Hepatocyte (in vitro differentiated cells): ENCODE results near the gene MCF2L. TPM values are rescaled to one million over a fixed set of nuclear protein-coding genes. Genes with fewer than 3 reads are reported as not detected.

Source experiments
- DNase-seq: peaks from one replicate; pipeline ENCODE4 v3.0.0-alpha.2; 2016; ENCODE audit warnings: low spot score
- H2AFZ ChIP-seq: fragments of 200-600 bp; sonication (generic); 2 replicates; pipeline ENCODE4 v1.6.0; 2016; ENCODE audit warnings: antibody characterized with exemption, mild to moderate bottlenecking
- H3K27ac ChIP-seq: fragments of 200-600 bp; sonication (generic); 2 replicates; pipeline ENCODE4 v1.5.1; 2016; ENCODE audit warnings: mild to moderate bottlenecking
- H3K27me3 ChIP-seq: fragments of 200-600 bp; sonication (generic); 2 replicates; pipeline ENCODE4 v1.6.1; 2016
- H3K36me3 ChIP-seq: fragments of 200-600 bp; sonication (generic); replicated peaks from 2 replicates; pipeline ENCODE4 v1.5.1; 2016; ENCODE audit warnings: low read depth; ENCODE audit not compliant: insufficient read depth
- H3K4me1 ChIP-seq: fragments of 200-600 bp; sonication (generic); 2 replicates; pipeline ENCODE4 v1.5.1; 2016; ENCODE audit warnings: mild to moderate bottlenecking, moderate library complexity; ENCODE audit not compliant: insufficient read depth
- H3K4me2 ChIP-seq: fragments of 200-600 bp; sonication (generic); 2 replicates; pipeline ENCODE4 v1.6.0; 2016
- H3K4me3 ChIP-seq: fragments of 200-600 bp; sonication (generic); 2 replicates; pipeline ENCODE4 v1.5.1; 2016; ENCODE audit warnings: mild to moderate bottlenecking
- H3K79me2 ChIP-seq: fragments of 200-600 bp; sonication (generic); 2 replicates; pipeline ENCODE4 v1.6.0; 2017; ENCODE audit warnings: mild to moderate bottlenecking
- H3K9me2 ChIP-seq: fragments of 200-600 bp; sonication (generic); replicated peaks from 2 replicates; pipeline ENCODE4 v1.6.0; 2017; ENCODE audit warnings: mild to moderate bottlenecking; ENCODE audit not compliant: insufficient read depth
- H3K9me3 ChIP-seq: fragments of 200-600 bp; sonication (generic); 2 replicates; pipeline ENCODE4 v1.5.1; 2016; ENCODE audit warnings: low read depth, mild to moderate bottlenecking
- H4K20me1 ChIP-seq: fragments of 200-600 bp; sonication (generic); 2 replicates; pipeline ENCODE4 v1.6.0; 2016; ENCODE audit warnings: mild to moderate bottlenecking; ENCODE audit not compliant: insufficient read depth, poor library complexity, severe bottlenecking
- CTCF ChIP-seq: fragments of 200-600 bp; sonication (generic); IDR thresholded peaks from 2 replicates; pipeline ENCODE4 v1.5.1; 2016; ENCODE audit warnings: antibody characterized with exemption, mild to moderate bottlenecking; ENCODE audit not compliant: poor library complexity
- EZH2 ChIP-seq: fragments of 200-600 bp; sonication (generic); IDR thresholded peaks from 2 replicates; pipeline ENCODE4 v1.6.1; 2016; ENCODE audit warnings: antibody characterized with exemption, mild to moderate bottlenecking, borderline replicate concordance
- EZH2phosphoT487 ChIP-seq: fragments of 200-600 bp; sonication (generic); IDR thresholded peaks from one replicate; pipeline ENCODE4 v1.6.1; 2018; ENCODE audit warnings: antibody characterized with exemption, mild to moderate bottlenecking, low read depth, moderate library complexity; ENCODE audit not compliant: unreplicated experiment, severe bottlenecking
- WGBS: methylation state at CpG from one replicate; pipeline ENCODE4 v1.1.6; 2016; ENCODE audit warnings: low lambda C conversion rate; ENCODE audit errors: missing lambda C conversion rate; 5-methylcytosine and 5-hydroxymethylcytosine counted together
- polyA plus RNA-seq: library from polyadenylated mRNA; unstranded; fragments of >200 nt; fragmentation: Nextera tagmentation; extraction: Ambion mirVana; gene quantifications from 2 replicates; pipeline ENCODE4 v1.2.1, GENCODE V29; 2016
- total RNA-seq: library from RNA; depleted of rRNA; stranded (reverse); fragments of >200 nt; gene quantifications from 2 replicates; pipeline ENCODE4 v1.2.3, GENCODE V29; 2014

Gene MCF2L
- total and polyA plus RNA-seq, 2 experiments from 2014 or later: 11.1 to 22.4 TPM

DNA sequence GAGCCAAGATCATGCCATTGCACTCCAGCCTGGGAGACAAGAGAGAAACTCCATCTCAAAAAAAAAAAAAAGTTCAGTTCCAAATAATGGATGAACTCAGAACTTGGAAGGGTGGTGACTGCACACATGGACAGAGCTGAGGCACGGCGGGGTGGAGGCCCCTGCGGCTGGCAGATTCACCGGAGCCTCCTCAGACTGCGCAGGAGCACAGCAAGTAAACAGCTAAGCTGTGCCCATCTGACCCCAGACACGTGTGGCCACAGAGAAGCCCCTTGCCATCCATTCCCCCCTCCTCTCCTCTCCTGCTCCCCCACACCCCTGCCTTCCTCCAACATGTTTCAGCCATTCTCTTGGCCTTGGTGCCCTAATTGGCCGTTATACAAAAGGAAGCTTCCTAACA is 173.9 kb downstream of the MCF2L start:
- no peaks in the 10 kb centered on the region for H3K27me3 ChIP-seq
- H3K4me2 ChIP-seq: no peak overlapping the region
- H4K20me1 ChIP-seq: no peaks in the 10 kb centered on the region
- no peaks in the 10 kb centered on the region for H3K79me2 ChIP-seq
- TF ChIP-seq EZH2: no peak
- no peak for TF ChIP-seq EZH2phosphoT487
- H3K36me3 ChIP-seq: no peaks in the 10 kb centered on the region
- no peak overlapping the region for H3K27ac ChIP-seq
- no peaks in the 10 kb centered on the region for H3K4me1 ChIP-seq
- H3K4me3 ChIP-seq: no peak overlapping the region
- H2AFZ ChIP-seq: no peak overlapping the region
- H3K9me3 ChIP-seq: no peaks in the 10 kb centered on the region
- WGBS: 93% methylated on average over 7 of the region's 7 CpGs
- DNase-seq: no peak
- no peaks in the 10 kb centered on the region for H3K9me2 ChIP-seq

- no peaks in the 10 kb centered on the region for H3K9me2 ChIP-seq
- H3K9me3 ChIP-seq: no peaks in the 10 kb centered on the region
- no peak overlapping the region for H3K4me2 ChIP-seq
- no peaks in the 10 kb centered on the region for H3K27me3 ChIP-seq
- no peak overlapping the region for H2AFZ ChIP-seq
- no peaks in the 10 kb centered on the region for H3K4me1 ChIP-seq
- 94% methylated on average over 39 of the region's 39 CpGs for whole genome bisulfite sequencing
- H3K27ac ChIP-seq: no peak overlapping the region
- no peak for DNase-seq
- no peaks in the 10 kb centered on the region for H3K36me3 ChIP-seq
- H3K79me2 ChIP-seq: no peaks in the 10 kb centered on the region
- TF ChIP-seq EZH2 (no peak), CTCF (no peak), EZH2phosphoT487 (no peak)
- H3K4me3 ChIP-seq: no peak overlapping the region
- H4K20me1 ChIP-seq: no peaks in the 10 kb centered on the region
Measured at GRCh38 chr13:113143466-113144254, 174.6 kb downstream of the MCF2L start.

GRCh38 chr13:113144255-113144629 is 175.2 kb downstream of the MCF2L start:
- H3K36me3 ChIP-seq: no peaks in the 10 kb centered on the region
- H3K4me2 ChIP-seq: no peak overlapping the region
- no peaks in the 10 kb centered on the region for H3K27me3 ChIP-seq
- H3K27ac ChIP-seq: no peak overlapping the region
- no peak for DNase-seq
- no peak overlapping the region for H3K4me3 ChIP-seq
- H3K9me2 ChIP-seq: no peaks in the 10 kb centered on the region
- TF ChIP-seq CTCF (no peak), EZH2phosphoT487 (no peak), EZH2 (no peak)
- 90% methylated on average over 12 of the region's 12 CpGs for WGBS
- H3K4me1 ChIP-seq: no peaks in the 10 kb centered on the region
- H3K79me2 ChIP-seq: no peaks in the 10 kb centered on the region
- H3K9me3 ChIP-seq: no peaks in the 10 kb centered on the region
- no peak overlapping the region for H2AFZ ChIP-seq
- H4K20me1 ChIP-seq: no peaks in the 10 kb centered on the region

DNA sequence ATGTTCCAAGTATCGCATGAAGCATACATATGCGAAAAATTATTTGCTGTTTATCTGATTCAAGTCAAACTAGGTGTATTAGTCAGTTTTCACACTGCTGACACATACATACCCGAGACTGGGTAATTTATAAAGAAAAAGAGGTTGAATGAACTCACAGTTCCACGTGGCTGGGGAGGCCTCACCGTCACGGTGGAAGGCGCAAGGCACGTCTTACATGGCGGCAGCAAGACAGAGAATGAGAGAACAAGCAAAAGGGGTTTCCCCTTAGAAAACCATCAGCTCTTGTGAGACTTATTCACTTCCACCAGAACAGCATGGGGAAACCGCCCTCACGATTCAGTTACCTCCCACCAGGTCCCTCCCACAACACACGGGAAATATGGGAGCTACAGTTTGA is 176.5 kb downstream of the MCF2L start:
- WGBS: 92% methylated on average over 12 of the region's 12 CpGs
- no peak for DNase-seq

More for the DNA sequence above, 176.5 kb downstream of the MCF2L start:
- TF ChIP-seq EZH2phosphoT487: no peak
- no peak for TF ChIP-seq CTCF
- no peak for TF ChIP-seq EZH2
- H3K4me3 ChIP-seq: no peak overlapping the region
- no peak overlapping the region for H2AFZ ChIP-seq
- H3K4me2 ChIP-seq: no peak overlapping the region
- H3K9me3 ChIP-seq: no peaks in the 10 kb centered on the region
- no peaks in the 10 kb centered on the region for H3K9me2 ChIP-seq
- no peaks in the 10 kb centered on the region for H3K4me1 ChIP-seq
- H3K27ac ChIP-seq: no peak overlapping the region
- no peaks in the 10 kb centered on the region for H3K36me3 ChIP-seq
- H4K20me1 ChIP-seq: no peaks in the 10 kb centered on the region
- no peaks in the 10 kb centered on the region for H3K27me3 ChIP-seq
- H3K79me2 ChIP-seq: no peaks in the 10 kb centered on the region
